Osteoblast (primary cell): ENCODE results near the gene AP2B1. TPM values are rescaled to one million over a fixed set of nuclear protein-coding genes. Genes with fewer than 3 reads are reported as not detected.

Experiments used
- DNase-seq: peaks from one replicate; pipeline ENCODE4 v3.0.0; 2011; ENCODE audit warnings: low spot score, mixed read lengths; ENCODE audit not compliant: insufficient read length; ENCODE audit errors: missing footprints
- H2AFZ ChIP-seq: 2 replicates; pipeline ENCODE4 v1.6.0; 2011; ENCODE audit warnings: mild to moderate bottlenecking, low read length
- H3K27ac ChIP-seq: 2 replicates; pipeline ENCODE4 v1.5.1; 2011; ENCODE audit warnings: mild to moderate bottlenecking, low read depth, low read length, moderate library complexity
- H3K27me3 ChIP-seq: 2 replicates; pipeline ENCODE4 v1.6.0; 2012; ENCODE audit warnings: mild to moderate bottlenecking, control low read depth, inconsistent platforms, low read length, moderate library complexity; ENCODE audit not compliant: insufficient read depth
- H3K36me3 ChIP-seq: 2 replicates; pipeline ENCODE4 v1.5.1; 2011; ENCODE audit warnings: mild to moderate bottlenecking, low read length, control low read depth, moderate library complexity; ENCODE audit not compliant: insufficient read depth
- H3K4me1 ChIP-seq: 2 replicates; pipeline ENCODE4 v1.5.1; 2011; ENCODE audit warnings: mild to moderate bottlenecking, low read length, control low read depth, moderate library complexity; ENCODE audit not compliant: insufficient read depth
- H3K4me2 ChIP-seq: 2 replicates; pipeline ENCODE4 v1.6.0; 2011; ENCODE audit warnings: mild to moderate bottlenecking, low read length; ENCODE audit not compliant: insufficient read depth
- H3K4me3 ChIP-seq: fragments of 200-600 bp; sonication (generic); 3 replicates; pipeline ENCODE4 v1.5.1; 2012; ENCODE audit warnings: mild to moderate bottlenecking, low read length, inconsistent platforms; ENCODE audit not compliant: insufficient read depth
- H3K79me2 ChIP-seq: 2 replicates; pipeline ENCODE4 v1.6.0; 2012; ENCODE audit warnings: mild to moderate bottlenecking, low read length, control low read depth, inconsistent platforms; ENCODE audit not compliant: insufficient read depth
- H3K9me3 ChIP-seq: 2 replicates; pipeline ENCODE4 v1.5.1; 2011; ENCODE audit warnings: low read depth, low read length, control low read depth
- H4K20me1 ChIP-seq: 2 replicates; pipeline ENCODE4 v1.6.0; 2012; ENCODE audit warnings: mild to moderate bottlenecking, low read length, control low read depth; ENCODE audit not compliant: insufficient read depth
- CTCF ChIP-seq: IDR thresholded peaks from 2 replicates; pipeline ENCODE4 v1.5.1; 2011; ENCODE audit warnings: mild to moderate bottlenecking, low read depth, low read length, moderate library complexity; ENCODE audit errors: extremely low read depth
- total RNA-seq: library from RNA; depleted of rRNA; stranded (reverse); fragments of >200 nt; gene quantifications from 2 replicates; pipeline ENCODE4 v1.2.3, GENCODE V29; 2012

AP2B1 gene
- total RNA-seq, 1 donor = 84.0 TPM

GRCh38 chr17:35742496-35742895 lies 155.4 kb downstream of the AP2B1 start:
- DNase-seq = peak; percentile 72

GRCh38 chr17:35742896-35743477 lies 155.9 kb downstream of the AP2B1 start:
- Histone ChIP-seq H3K36me3 (no peaks in the 10 kb centered on the region), H3K79me2 (no peaks in the 10 kb centered on the region), H3K27ac (no peak overlapping the region), H3K27me3 (peaks cover 52% of the 10 kb centered on the region), H3K4me1 (no peaks in the 10 kb centered on the region), H3K4me3 (no peak overlapping the region), H3K9me3 (no peaks in the 10 kb centered on the region), H3K4me2 (no peak overlapping the region), H2AFZ (no peak overlapping the region), H4K20me1 (no peaks in the 10 kb centered on the region)
- peak; percentile 59 for DNase-seq
- no peak for TF ChIP-seq CTCF

More at GRCh38 chr17:35742496-35742895, 155.4 kb downstream of the AP2B1 start:
- Histone ChIP-seq H3K36me3 (no peaks in the 10 kb centered on the region), H3K4me1 (no peaks in the 10 kb centered on the region), H3K4me3 (no peak overlapping the region), H3K4me2 (no peak overlapping the region), H3K79me2 (no peaks in the 10 kb centered on the region), H2AFZ (no peak overlapping the region), H4K20me1 (no peaks in the 10 kb centered on the region), H3K27me3 (peaks cover 52% of the 10 kb centered on the region), H3K27ac (no peak overlapping the region), H3K9me3 (no peaks in the 10 kb centered on the region)
- TF ChIP-seq CTCF = no peak

- no peak overlapping the region for H3K4me2 ChIP-seq
- H4K20me1 ChIP-seq = no peaks in the 10 kb centered on the region
- H3K9me3 ChIP-seq = no peaks in the 10 kb centered on the region
- H3K4me3 ChIP-seq = no peak overlapping the region
- H3K27me3 ChIP-seq = peaks cover 52% of the 10 kb centered on the region
- H2AFZ ChIP-seq = no peak overlapping the region
- TF ChIP-seq CTCF = no peak
- H3K36me3 ChIP-seq = no peaks in the 10 kb centered on the region
- no peak overlapping the region for H3K27ac ChIP-seq
- H3K79me2 ChIP-seq = no peaks in the 10 kb centered on the region
- no peaks in the 10 kb centered on the region for H3K4me1 ChIP-seq
- peak; percentile 97 for DNase-seq
Observed at GRCh38 chr17:35743626-35744328, 156.7 kb downstream of the AP2B1 start.

- Histone ChIP-seq H3K9me3 (no peaks in the 10 kb centered on the region), H3K4me1 (no peaks in the 10 kb centered on the region), H2AFZ (no peak overlapping the region), H3K4me3 (no peak overlapping the region), H3K27ac (no peak overlapping the region), H3K27me3 (peaks cover 54% of the 10 kb centered on the region), H4K20me1 (peaks cover 4% of the 10 kb centered on the region), H3K79me2 (no peaks in the 10 kb centered on the region), H3K4me2 (no peak overlapping the region), H3K36me3 (no peaks in the 10 kb centered on the region)
- DNase-seq = peak; percentile 75
- no peak for TF ChIP-seq CTCF
Observed at GRCh38 chr17:35744830-35745229, 157.7 kb downstream of the AP2B1 start.
